Germinal center (tissue), 1 donor: ENCODE measurements around the gene QSER1.
"Not testable (repeated sequence)": the region's sequence is repeated elsewhere in the genome, so short reads cannot be mapped to it uniquely, and the experiment has no call there.

ENCODE experiments used
- DNase-seq: peaks from one replicate; pipeline ENCODE4 v3.0.0; 2012; ENCODE audit warnings: mixed read lengths, low spot score

Gene QSER1

DNA sequence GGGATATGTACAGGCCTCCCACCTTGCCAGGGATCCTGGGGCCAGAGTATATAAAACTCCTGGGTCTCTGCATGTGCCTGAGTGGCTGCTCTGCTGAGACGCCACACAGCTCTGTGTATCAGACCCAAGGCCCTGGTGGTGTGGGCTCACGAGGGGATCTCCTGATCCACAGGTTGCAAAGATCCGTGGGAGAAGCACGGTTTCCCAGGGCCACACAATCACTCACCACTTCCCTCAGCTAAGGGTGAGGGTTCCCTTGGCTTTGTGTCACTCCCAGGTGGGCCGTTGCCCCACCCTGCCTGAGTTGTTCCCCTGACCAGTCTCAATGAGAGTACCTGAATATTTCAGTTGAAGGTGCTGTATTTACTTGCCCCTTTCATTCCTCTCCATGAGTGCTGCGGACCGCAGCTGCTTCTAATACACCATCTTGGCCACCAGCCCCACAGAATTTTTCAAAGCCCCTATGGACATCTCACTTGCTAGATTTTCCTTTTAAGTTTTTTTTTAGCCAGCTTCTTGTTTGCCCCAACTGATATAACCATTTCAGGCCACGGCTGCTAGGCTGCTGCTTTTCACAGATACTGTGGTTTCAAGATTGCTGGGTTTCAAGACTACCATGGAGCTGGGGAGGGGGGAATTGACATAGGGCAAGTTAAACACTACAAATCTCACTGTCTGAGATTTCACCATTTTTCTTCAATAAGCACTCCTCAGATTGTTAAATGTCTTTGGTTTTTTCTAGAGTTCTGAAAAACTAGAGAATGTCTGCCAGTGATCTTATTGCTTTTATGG, 109.3 kb downstream of the QSER1 start:
- no peak for DNase-seq

DNA sequence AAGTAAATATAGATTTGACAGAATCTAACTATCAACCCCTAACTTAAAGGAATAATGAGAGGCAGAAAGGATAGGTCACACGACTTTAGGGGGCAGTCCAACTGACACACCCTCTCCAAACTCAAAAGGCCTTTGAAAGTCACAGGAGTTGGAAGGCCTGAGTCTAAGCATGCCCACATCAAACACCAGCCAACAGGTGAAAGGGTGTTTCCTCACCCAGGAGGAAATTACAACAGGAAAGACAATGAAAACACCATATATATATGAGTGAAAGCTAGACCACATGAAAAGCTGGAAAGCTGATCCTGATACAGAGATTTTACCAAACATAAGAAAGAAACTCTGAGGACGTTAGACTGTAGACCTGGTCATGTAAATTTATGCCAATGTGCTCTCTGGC, 112.6 kb downstream of the QSER1 start:
- DNase-seq, result no peak

DNA sequence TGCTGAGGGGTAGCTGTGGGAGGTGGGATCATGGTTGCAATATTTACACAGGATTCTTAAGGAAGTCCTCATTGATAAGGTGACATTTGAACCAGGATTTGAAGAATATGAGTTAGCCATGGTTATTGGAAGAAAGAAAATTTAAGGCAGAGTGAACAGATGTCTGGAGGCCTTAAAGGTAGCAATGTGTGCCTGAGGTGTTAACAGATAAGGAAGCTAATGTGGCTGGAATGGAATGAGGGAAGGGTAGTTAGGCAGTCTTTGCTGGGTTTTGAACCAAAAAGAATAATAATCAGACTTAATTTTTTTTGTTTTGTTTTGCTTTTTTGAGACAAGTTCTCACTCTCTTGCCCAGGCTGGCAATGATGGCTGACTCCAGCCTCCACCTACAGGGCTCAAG, 113.4 kb downstream of the QSER1 start:
- no peak for DNase-seq

DNA sequence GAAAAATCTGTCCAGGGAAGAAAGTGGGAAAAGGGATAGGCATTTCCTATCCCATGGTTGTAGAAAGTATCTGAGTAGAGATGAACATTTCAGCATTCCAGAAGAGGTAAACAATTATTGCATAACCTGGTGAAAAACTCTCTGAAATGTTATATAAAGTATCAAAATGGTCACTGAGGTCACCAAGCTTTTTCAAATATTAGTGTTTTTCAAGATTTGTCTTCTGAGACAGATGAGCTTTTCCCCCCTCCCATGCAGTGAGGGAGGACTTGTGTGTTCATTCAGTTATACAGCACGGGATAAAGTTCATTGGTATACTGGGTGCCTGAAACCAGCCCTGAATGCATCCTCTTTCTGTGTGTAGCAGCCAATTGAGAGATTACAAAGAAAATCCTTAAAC, 121.1 kb downstream of the QSER1 start:
- no peak for DNase-seq

- DNase-seq, result peak; percentile 84
Observed at GRCh38 chr11:33015621-33016551, 123.3 kb downstream of the QSER1 start, which contains the start of gene DEPDC7. Gene DEPDC7 (plus strand): TSS chr11:33015878. CDS start chr11:33015956, 78 bp downstream.

- DNase-seq, result no peak
Observed at GRCh38 chr11:33016654-33017053, 124.0 kb downstream of the QSER1 start.

DNA sequence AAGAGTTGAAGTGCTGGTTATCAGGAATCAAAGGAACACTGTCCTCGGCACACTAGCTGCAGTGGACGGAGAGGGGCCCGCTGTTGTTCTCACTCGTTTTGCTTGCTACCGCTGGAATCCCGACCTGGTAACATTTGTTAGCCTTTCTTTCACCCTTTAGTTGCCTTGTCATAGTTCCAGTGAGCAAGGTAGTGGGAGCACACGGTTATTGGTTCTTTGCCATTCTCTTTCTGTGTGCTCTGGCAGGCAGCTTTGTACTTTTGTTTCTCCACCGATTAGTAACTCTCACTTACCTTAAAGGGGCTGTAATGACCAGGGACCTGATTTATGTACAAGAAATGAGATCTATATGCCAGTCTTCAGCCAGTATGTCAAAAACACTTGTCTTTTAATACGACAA, 124.9 kb downstream of the QSER1 start:
- no peak for DNase-seq

DNA sequence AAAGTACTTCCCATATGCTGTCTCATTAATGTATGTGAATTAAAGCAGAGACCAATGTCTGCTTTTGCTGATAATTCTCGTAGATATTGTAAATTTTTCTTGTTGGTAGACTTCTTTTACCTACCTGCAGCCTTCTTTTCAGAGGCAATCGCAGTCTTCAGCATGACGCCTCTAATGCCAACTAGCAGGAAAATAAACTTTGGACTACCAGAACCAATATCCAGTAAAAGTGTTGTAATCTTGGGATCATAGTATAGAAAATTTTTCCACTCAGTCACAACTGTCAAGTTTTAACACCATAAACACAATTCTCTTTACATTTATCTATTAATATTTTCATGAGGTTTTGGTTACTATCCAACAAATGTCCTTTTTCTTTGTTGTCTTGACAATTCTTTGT, 125.4 kb downstream of the QSER1 start:
- DNase-seq, result no peak

DNA sequence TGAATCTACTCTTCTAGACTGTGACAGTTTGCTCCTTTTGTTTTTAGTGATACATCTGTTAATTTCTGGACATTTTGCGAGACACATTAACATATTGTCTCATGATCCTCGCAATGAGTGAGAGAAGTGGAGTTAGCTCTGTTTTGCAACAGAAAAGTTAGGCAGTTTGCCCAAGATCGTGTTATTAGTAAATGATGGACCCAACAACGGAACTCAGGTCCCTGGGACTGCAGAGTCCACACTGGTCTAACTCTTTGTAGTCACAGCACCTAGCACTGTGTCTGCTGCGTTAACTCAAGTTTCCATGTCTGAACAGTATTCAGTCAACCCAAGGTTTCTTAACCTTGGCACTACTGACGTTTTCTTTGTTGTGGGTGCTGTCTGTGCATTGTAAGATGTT, 126.2 kb downstream of the QSER1 start:
- no peak for DNase-seq

DNA sequence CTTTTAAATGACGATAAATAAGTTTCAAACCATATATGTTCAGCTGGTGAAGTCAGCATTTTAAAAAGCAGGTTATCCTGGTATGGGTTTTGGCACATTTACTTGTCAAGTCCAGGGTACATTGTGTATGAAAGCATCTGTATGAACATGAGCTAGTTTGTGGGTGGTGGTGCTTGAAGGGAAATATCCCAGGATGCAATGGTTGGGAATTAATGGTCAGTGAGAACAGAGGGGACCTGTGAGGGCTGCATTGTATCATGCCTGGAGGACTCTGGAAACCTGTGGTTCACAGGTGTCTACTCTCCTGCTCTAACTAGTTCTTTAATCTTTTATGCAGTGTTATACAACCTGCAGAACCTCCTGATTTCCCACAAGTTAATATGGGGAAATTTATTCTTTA, 128.9 kb downstream of the QSER1 start:
- DNase-seq, result no peak

- DNase-seq, result no peak
Observed at GRCh38 chr11:33021937-33022336, 129.3 kb downstream of the QSER1 start.

DNA sequence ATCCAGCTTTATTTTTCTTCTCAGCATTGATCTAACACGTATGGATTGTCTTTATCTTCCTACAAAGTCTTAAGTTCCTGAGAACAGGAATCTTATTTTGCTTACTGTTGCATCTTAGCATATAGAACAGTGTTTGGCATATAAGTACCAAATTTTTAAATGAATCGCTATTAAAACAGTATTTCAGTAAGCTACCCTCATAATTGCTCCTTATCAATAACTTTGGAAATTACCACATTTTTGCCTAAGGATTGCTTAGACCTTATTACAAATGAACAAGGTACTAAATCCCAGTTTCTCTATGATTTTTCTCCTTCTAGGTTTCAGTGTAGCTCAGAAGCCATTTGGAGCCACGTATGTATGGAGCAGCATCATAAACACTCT, 132.7 kb downstream of the QSER1 start:
- DNase-seq, result no peak

DNA sequence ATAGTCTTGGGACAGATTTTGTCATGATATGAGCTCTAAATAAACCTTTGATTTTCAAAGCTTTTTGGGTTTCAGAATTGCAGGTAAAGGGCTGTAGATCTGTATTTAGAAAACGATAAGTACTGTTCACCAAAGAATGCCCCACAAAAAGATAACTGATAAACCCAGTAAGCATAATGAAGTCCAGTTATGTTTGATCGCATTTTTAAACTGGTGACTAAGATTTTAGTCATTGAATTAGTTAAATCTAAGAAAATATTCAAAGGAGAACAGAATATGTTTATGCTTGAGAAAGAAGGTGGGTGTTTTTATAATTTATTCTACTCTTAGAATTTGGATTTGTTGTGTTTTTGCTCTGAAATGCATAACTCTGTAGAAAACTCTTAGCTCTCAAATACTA, 134.6 kb downstream of the QSER1 start:
- no peak for DNase-seq

GRCh38 chr11:33027846-33028536, 135.4 kb downstream of the QSER1 start:
- no peak for DNase-seq

- DNase-seq, result no peak
Observed at GRCh38 chr11:33028537-33028914, 135.9 kb downstream of the QSER1 start.

- DNase-seq, result not testable (repeated sequence)
Observed at GRCh38 chr11:33029218-33029617, 136.6 kb downstream of the QSER1 start.
